NOMO-1 treated with DMSO at 0.1 percent for 48 hours (cell line): ENCODE results near the gene FCGR2B.
"Not testable (repeated sequence)": the region's sequence is repeated elsewhere in the genome, so short reads cannot be mapped to it uniquely, and the experiment has no call there.

ENCODE experiments used
- DNase-seq: peaks from one replicate; lab custom pipeline; 2025; ENCODE audit not compliant: unreplicated experiment; lab: John Stamatoyannopoulos, UW

The FCGR2B gene

DNA sequence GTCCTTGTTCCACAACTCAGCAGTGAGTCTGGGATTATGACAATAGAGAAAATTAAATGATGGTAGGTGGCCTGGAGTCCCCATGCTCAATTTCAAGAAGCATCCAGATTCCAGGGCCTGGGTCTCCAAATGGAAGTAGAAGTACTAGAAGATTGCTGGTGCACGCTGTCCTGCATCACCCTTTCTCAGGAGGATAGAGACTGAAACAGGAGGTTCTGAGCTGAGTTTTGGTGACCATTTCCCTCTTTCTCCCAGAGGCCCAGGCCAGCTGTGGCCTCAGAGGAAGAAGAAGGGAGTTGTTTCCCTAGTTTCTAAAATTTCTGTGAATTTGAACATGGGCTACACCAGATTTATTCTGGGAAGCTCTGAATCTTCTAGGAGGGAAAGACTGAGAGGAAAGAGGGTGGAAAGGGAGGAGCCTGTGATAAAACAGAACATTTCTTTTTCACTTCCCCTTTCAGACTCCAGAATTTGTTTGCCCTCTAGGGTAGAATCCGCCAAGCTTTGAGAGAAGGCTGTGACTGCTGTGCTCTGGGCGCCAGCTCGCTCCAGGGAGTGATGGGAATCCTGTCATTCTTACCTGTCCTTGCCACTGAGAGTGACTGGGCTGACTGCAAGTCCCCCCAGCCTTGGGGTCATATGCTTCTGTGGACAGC is at the start of gene FCGR2B:
FCGR2B (plus strand) TSS at position 460 of the 656 bp plus-strand sequence; CDS start at position 559, 99 bp downstream.
- DNase-seq, result not testable (repeated sequence)

DNA sequence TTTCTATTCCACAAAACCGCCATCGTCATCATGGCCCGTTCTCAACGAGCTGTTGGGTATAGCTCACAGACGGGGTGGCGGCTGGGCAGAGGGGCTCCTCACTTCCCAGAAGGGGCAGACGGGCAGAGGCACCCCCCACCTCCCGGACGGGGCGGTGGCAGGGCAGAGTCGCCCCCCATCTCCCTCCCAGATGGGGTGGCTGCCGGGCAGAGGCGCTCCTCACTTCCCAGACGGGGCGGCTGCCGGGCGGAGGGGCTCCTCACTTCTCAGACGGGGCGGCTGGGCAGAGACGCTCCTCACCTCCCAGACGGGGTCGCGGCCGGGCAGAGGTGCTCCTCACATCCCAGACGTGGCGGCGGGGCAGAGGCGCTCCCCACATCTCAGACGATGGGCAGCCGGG is 46.5 kb upstream of the FCGR2B start:
- not testable (repeated sequence) for DNase-seq

DNA sequence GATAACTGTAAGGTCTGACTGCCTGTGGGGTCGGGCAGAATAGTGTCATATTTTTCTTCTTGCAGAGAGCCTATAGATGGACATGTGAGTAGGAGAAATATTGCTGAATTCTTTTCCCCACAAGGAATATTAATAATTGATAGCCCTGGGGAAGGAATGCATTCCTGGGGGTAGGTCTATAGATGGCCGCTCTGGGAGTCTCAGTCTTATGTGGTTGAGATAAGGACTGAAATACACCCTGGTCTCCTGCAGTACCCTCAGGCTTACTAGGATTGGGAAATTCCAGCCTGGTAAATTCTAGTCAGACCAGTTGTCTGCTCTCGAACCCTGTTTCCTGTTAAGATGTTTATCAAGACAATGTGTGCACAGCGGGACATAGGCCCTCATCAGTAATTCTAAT is 44.4 kb upstream of the FCGR2B start:
- not testable (repeated sequence) for DNase-seq

- DNase-seq, result not testable (repeated sequence)
These were observed 42.5 kb upstream of the FCGR2B start for GRCh38 chr1:161620399-161620798.

DNA sequence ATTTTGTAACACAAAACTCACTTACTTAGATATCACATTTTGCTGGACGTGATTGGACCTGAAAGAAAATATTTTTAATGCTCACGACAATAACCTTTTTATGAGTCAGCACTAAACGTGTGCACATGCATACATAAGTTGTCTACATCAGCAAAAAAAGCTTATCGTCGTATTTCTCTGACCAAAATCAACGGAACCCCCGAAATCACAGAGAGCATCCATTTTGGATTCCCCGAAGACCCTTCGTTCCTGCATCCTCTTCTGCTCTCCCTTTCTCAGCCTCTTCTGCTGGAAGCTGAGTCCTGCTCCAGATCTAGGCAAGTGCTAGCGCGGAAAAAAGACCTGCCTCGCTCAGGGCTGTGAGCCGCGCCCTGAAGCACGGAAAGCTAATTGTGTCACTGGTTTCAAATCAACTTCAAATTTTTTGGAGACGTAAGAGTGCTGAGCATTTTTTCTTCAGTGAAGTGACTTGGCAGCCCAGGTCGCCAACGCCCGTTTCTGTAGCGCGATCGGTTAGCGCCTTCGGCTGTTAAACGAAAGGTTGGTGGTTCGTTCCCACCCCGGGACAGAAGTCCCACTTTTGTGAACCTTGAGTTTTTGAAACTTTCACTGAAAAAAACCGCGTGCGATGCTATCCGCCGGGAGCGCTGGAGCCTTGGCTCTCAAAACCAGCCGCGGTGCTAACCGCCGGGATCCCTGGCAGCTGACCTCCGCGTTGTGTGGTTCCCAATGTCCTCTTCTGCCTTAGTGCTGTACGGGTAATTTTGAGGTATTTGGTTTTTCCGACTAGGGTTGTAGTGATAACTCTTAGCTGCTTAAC is 41.6 kb upstream of the FCGR2B start:
- DNase-seq, result peak; percentile 54

DNA sequence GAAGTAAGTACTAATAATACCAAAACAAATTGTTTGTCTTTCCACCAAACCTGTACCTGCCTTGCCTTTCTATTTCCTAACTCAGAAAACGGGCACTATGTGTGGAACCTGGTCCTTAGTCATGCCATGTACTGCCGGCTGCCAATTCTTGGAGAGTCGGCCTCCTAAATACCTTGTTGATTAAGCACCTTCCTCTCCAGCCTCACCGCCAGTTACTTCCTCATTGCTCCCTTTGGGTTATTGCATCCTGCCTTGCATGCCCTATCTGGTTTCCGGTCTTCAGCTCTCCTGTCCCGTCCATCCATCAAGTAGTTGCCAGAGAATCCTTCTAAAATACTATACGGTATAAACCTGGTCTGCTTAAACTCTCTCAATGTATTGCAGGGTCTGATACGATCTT is 40.9 kb upstream of the FCGR2B start:
- peak; percentile 26 for DNase-seq

DNA sequence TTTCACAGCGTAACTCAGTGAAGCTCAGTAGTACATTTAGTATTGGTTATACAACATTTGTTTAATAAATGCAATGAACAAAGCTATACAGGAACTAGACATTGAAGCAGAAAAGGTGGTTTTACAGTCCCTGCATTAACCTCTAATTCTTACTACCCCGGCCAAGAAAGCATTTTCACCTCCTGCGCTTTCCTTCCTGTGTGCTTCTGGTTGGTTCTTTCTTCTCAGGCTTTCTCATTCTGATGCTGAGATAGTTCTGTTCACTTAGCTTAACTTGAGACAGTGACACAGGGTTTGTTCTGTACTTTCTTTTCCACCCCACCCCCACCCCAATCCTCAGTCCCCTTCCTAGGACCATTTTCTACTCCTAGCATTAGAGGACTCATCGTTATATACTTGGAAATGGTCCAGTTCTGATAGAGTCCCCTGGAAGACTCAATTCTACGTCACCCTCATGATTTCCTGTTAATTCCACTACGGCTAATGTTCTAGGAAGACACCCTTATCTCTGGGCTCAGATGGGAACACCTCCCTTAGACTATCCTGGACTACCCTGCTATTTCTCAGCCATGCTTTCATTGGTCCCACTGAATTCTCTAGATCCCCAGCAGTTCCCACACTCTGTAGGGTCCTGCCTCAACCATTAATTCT is 39.4 kb upstream of the FCGR2B start:
- not testable (repeated sequence) for DNase-seq

GRCh38 chr1:161624605-161625004 is 38.3 kb upstream of the FCGR2B start:
- DNase-seq, result not testable (repeated sequence)

DNA sequence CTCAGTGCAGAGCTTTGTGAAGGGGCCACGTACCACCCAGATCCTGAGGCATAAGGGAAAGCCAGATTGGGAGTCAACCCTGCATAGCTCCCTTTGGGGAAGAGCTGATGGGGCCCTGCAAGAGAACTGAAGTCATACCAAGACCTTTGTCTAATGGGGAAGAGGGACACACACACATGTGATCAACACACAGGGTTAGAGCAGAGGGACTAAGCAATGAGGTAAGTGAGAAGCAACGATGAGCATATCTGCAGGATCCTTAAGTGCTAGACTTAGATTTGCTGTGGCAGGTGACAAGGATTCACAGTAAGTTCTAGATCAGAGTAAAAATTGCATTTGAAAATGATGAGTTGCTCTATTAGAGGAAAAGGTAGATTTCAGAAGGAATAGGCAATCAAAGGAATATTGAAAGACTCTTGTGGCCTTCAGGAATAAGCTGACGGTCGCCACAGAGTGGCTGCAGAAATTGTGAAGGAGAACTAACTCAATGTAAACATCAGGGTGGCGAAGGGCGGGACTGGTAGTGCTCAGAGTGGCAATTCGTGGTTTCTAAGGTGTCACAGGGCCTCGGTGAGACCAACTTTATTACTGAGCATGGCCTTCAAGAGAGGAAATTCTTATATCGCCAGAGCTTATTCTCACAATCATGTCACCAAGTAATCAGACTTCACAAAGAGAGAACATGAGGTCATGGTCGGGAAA is 36.3 kb upstream of the FCGR2B start:
- DNase-seq, result not testable (repeated sequence)

DNA sequence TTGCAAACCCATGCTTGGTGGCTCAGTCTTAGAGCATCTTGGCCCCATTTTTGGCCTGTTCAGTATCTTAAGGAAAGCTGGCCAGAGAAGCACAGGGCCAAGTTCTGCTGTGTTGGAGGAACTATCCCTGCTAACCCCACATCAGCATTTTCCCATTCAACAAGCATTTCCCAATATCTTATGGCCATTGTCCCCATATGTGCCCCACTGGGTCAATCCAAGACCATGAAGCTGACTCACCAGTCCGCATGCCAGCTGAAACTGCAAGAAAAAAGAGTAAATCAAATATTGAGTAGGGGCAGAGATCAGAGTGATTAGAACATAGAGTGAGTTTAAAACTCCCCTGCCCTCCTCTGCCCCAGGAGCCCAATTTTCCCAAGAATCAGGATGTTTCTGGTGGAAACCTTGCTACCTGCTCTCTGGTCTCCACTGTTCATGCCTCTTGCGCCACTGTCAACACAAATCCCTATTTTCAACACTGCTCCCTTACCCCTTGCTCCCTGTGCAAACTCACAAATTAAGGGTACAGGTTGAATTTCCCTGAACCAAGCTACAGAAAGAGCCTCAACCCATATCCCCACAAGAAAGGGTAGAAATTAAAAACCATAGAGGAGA is 32.7 kb upstream of the FCGR2B start:
- DNase-seq, result not testable (repeated sequence)

DNA sequence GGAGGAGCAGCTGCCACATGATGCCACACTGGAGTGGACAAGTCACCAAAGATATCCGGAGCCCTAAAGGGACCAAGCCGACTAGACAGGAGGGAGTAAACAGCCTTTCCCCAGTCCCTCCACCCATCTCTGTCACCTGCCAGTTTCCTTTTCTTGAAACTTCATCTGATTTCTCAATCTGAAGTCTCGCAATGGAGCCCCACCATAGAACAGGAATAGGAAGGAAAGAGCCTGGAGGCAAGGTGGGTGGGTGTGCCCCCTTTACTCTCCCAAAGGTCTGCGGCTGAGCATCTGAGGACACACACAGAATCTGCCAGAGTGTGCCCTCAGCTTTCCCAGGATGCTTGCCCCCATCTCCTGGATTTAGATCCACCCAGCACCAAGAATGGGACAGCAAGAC is 31.9 kb upstream of the FCGR2B start, which contains the start of gene FCGR3B:
FCGR3B (minus strand) TSS at position 101 of the 400 bp plus-strand sequence; CDS start at position 19, 82 bp downstream.
- no peak for DNase-seq

DNA sequence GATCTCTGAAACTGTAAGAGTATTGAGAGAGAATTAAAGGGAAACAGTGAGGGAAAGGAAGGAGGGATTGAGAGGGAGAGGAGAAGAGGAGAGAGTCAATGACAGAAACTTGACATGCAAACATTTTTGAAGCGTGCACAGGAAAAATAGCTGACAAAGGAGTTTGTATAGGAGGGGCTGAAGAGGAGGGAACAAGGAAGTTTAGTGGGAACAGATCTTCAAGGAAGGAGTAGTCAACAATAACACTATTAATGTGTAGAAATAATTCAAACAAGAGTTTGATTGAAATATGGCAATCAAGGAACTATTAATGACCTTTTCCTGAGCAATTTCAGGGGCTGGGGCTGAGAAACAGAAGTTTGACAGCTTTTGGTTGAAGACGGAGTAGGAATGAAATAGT is 27.9 kb upstream of the FCGR2B start:
- not testable (repeated sequence) for DNase-seq

- DNase-seq, result peak; percentile 18
These were observed 26.7 kb upstream of the FCGR2B start for GRCh38 chr1:161636189-161636782.

- DNase-seq, result not testable (repeated sequence)
These were observed 26.0 kb upstream of the FCGR2B start for GRCh38 chr1:161636976-161637375.

DNA sequence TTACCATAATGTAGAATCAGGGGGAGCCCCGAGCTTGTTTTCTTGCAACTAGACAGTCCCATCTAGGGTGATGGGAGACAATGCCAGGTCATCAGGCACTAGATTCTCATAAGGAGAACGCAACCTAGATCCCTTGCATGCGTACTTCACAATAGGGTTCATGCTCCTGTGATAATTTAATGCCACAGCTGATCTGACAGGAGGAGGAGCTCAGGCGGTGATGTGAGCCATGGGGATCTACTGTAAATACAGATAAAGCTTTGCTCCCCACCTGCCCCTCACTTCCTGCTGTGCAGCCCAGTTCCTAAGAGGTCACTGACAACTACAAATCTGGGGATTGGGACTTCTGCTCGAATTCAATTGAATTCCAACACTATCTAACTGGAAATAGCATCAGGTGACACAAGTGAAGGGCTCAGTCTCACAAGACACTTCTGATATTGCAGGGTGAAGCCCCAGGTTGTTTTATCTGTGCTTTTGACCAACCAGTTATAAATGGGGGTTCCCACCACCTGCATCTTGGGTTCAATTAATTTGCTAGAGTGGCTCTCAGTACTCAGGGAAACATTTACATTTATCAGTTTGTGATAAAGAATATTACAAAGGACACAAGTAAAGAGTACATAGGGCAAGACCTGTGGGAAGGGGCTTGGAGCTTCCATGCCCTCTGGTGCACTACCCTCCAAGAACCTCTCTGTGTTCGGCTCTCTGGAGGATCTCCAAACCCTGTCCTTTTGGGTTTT is 24.5 kb upstream of the FCGR2B start:
- not testable (repeated sequence) for DNase-seq

GRCh38 chr1:161639203-161639602 is 23.7 kb upstream of the FCGR2B start:
- not testable (repeated sequence) for DNase-seq

- peak; percentile 90 for DNase-seq
These were observed 20.2 kb upstream of the FCGR2B start for GRCh38 chr1:161642697-161643096.

GRCh38 chr1:161643481-161644208 is 19.3 kb upstream of the FCGR2B start:
- DNase-seq, result peak; percentile 75

- not testable (repeated sequence) for DNase-seq
These were observed 18.1 kb upstream of the FCGR2B start for GRCh38 chr1:161644855-161645254.
